Body of pancreas (tissue), 4 donors: ENCODE results near the gene AGAP6.
"Not testable (repeated sequence)": the region's sequence is repeated elsewhere in the genome, so short reads cannot be mapped to it uniquely, and the experiment has no call there.

Experiments
- POLR2A ChIP-seq, 3 donors: fragments of 450-650 bp; IDR thresholded peaks; one replicate each; pipeline ENCODE4 v1.6.1; 2016; ENCODE audit warnings: antibody characterized with exemption in 3 of 3, mild to moderate bottlenecking in 2 of 3
- TF ChIP-seq, protein P1 (sequence below), 7 experiments: fragments of 450-650 bp in 4 of 7; fragments of 200-600 bp in 3 of 7; sonication (generic) in 3 of 7; IDR thresholded peaks; one replicate each; pipeline ENCODE4 v1.5.1; 2016 to 2019; ENCODE audit warnings: antibody characterized with exemption in 7 of 7

DNA sequence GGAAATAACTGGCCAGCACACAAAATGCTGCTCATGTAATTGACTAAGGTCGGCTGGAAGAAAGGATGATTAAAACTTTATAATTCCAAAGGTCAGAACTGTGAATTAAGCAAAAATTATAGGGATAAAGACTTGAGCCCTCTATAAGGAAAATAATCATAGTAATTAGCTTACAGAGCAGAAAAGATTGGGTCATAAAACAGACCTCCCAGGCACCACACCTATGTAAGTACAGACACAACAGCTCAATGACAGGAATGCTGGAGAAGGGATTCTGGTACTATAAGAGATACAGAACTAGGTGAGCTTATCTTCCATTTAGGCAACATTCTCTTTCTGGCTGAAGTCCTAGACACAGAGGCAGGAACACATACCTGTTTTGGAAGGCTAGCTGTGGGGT is 70.5 kb downstream of the AGAP6 start:
- TF ChIP-seq, protein P1, sequence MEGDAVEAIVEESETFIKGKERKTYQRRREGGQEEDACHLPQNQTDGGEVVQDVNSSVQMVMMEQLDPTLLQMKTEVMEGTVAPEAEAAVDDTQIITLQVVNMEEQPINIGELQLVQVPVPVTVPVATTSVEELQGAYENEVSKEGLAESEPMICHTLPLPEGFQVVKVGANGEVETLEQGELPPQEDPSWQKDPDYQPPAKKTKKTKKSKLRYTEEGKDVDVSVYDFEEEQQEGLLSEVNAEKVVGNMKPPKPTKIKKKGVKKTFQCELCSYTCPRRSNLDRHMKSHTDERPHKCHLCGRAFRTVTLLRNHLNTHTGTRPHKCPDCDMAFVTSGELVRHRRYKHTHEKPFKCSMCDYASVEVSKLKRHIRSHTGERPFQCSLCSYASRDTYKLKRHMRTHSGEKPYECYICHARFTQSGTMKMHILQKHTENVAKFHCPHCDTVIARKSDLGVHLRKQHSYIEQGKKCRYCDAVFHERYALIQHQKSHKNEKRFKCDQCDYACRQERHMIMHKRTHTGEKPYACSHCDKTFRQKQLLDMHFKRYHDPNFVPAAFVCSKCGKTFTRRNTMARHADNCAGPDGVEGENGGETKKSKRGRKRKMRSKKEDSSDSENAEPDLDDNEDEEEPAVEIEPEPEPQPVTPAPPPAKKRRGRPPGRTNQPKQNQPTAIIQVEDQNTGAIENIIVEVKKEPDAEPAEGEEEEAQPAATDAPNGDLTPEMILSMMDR (IDR thresholded peaks at IDR 0.05), result not testable (repeated sequence)
- TF ChIP-seq POLR2A (IDR thresholded peaks at IDR 0.05), result not testable (repeated sequence)
